NCI-H226 (cell line): ENCODE measurements around the gene VSTM5.
"Not testable (repeated sequence)": the region's sequence is repeated elsewhere in the genome, so short reads cannot be mapped to it uniquely, and the experiment has no call there.

Experiments used
- DNase-seq: peaks from one replicate; pipeline ENCODE4 v3.0.0-alpha.2; 2015

The VSTM5 gene

DNA sequence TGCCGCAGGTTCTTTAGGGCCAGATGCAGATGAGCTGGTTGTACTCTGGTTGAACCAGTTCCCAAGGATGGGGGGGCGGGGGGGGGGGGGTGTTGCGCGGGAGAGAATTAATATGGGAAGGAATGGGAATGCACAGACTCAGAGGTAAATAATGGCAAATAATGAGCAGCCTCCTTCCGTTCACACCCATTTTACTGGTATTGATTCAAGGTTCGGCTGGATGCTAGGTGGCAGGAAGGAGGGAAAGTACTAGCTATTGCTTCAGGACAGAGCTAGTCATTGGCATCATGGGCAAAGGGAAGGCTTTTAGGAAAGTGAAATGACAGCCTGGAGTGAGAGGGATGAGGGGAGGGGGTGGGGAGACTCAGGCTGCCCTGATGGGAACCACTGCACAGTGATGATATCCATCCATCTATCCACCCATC is at the start of gene VSTM5:
Gene VSTM5, minus strand, starts transcription at position 25 of the 425 bp plus-strand sequence. CDS start 116 bp downstream, outside the sequence.
- no peak for DNase-seq

GRCh38 chr11:93895106-93895862 is 44.9 kb upstream of the VSTM5 start:
- DNase-seq: peak; percentile 57

GRCh38 chr11:93890391-93891051 is 40.1 kb upstream of the VSTM5 start:
- no peak for DNase-seq

GRCh38 chr11:93887111-93887510 is 36.7 kb upstream of the VSTM5 start:
- no peak for DNase-seq

DNA sequence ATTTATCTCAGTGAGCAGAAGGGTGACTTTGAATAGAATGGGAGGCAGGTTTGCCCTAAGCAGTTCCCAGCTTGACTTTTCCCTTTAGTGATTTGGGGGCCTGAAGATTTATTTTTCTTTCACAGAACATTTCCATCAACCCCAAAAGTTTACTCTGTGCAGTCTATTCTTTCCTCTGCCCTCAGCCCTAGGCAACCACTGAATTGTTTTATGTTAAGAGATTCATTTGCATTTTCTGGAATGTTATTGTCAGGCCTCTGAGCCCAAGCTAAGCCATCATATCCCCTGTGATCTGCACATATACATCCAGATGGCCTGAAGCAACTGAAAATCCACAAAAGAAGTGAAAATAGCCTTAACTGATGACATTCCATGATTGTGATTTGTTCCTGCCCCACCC is 28.7 kb upstream of the VSTM5 start:
- not testable (repeated sequence) for DNase-seq

DNA sequence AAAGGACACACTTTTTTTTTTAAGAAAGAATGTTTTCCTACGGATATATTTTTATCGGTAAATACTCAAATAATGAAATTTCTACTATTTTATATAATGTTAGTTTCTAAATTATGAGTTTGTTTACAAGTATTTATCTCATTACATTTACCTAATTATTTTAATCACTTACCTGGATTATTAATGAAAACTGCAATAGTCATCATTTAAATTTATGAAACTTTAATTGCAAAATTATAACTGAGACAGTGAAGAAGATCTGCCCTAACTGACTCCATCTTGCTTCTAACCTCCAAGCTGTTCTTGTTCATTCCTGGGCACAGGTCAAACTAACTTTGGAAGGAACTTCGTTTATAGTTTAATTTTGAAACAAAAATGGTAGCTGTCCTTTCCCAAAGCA is 25.2 kb upstream of the VSTM5 start:
- no peak for DNase-seq

GRCh38 chr11:93871526-93871925 is 21.1 kb upstream of the VSTM5 start:
- no peak for DNase-seq

GRCh38 chr11:93870616-93871015 is 20.2 kb upstream of the VSTM5 start:
- DNase-seq: no peak

GRCh38 chr11:93869830-93870229 is 19.4 kb upstream of the VSTM5 start:
- no peak for DNase-seq

- DNase-seq: not testable (repeated sequence)
These were observed 18.0 kb upstream of the VSTM5 start for GRCh38 chr11:93868404-93868803.

DNA sequence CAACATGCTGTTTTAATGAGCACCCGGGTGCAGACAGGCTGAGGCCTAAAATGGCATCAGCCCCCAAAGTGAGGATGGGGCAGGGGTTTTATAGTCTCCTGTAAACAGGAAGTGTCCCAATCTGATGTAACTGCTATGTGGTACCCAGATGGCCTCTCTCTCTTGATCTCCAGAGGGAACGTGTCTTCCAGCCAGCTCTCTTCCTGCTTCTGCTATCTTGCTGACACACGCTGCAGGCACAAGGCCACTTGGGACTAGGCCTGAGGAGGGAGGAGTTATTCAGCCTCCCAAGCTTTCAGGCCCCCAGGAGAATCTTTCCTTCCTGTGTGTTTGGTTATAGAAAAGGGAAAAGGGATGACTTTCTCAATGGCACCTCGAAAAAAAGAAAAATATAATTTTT is 11.4 kb upstream of the VSTM5 start:
- DNase-seq: no peak

DNA sequence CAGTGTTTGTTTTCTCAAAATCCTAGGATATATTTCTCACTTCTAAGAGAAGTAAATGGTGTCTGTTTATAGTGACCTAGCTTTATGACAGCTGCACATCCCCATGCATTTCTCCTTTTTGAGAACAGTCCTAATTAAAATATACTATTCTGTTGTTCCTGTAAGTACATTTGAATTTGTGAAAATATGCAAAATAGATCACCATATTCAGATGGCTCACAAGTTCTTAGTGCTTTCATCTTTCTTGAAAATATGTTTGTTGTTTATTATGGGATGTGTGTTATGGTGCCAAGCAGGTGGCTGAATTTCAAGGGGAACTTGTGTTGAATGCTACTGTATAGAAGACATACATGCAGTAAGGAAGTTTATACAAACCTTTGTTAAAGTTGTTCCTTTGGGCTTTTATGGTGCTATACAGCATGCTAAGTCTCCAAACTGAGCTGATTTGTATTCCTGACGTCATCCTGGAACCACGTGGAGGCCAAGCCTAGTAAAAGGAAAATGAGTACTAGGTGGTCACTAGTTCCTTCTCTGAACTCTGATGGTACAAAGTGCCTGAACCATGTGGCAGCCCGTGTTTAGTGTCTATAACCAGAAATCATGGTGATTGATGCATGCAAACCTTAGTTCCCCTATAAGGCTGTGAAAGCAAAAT is 7.8 kb upstream of the VSTM5 start:
- no peak for DNase-seq

- no peak for DNase-seq
These were observed 7.1 kb upstream of the VSTM5 start for GRCh38 chr11:93857413-93858120.

- DNase-seq: no peak
These were observed 1.8 kb upstream of the VSTM5 start for GRCh38 chr11:93852242-93852641.

DNA sequence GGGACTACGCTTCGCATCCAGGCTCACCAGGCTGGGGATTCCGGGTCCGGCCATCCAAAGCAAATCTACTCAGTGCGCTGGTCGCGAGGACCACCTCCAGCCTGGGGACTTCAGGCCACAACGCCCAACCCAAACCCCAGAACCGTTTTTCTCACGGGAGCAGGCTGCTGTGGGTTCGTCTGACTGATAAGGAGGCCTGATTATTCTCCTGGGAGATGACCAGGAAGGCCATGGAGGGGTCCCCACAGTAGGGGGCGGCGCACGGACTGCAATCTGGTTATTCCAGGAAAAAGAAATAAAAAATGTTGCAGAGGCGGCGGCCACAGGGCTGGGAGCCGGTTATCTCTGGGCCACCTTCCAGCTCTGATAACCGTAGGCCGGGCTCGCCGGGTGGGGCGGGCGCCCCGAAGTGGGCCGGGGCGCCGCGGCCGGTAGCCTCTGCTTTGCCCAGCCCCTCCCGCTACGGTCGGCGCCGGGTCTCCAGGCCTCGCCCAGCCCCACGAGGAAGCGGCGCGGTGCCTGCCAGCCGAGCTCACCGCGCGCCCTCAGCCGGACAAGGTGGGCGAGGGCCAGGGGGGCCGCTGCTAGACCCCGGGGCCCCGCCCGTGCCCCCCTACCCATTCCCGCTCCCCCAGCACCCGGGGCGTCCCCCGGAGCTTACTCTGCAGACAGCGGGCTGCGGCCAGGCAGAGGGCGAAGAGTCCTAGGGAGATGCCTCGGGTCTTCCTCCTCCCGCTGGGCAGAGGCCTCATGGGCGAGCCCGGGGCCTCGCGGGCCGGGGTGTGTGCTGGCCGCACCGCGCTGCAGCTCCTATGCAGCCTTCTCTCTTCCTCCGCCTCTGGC is 446 bp downstream of the VSTM5 start:
- peak; percentile 19 for DNase-seq

- DNase-seq: no peak
These were observed 1.2 kb downstream of the VSTM5 start for GRCh38 chr11:93849201-93849600.

- DNase-seq: peak; percentile 63
These were observed 4.0 kb downstream of the VSTM5 start for GRCh38 chr11:93846411-93846810.

- peak; percentile 52 for DNase-seq
These were observed 5.0 kb downstream of the VSTM5 start for GRCh38 chr11:93845181-93846092.

- DNase-seq: peak; percentile 7
These were observed 5.8 kb downstream of the VSTM5 start for GRCh38 chr11:93844568-93844967.

GRCh38 chr11:93843906-93844305 is 6.5 kb downstream of the VSTM5 start:
- peak; percentile 39 for DNase-seq

DNA sequence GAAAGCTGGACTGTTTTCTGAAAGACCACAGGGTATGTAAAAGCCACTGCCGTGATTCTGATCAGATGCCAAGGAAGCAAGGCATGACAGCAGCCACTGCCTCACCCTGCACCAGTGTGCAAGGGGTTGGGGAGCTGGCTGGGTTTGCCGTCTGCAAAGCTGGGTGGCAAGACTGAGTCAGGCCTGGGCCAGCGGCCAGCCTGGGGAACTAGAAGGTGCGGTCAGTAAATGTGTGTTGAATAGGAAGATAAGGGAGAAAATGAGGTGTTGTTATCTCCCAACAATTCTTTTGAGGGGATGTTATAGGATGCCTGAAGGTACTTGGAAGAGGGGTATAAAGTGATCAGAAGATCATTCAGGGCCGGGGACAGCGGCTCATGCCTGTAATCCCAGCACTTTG is 8.0 kb downstream of the VSTM5 start:
- DNase-seq: peak; percentile 99
